Activated naive CD4-positive, alpha-beta T cell treated with anti-CD3 and anti-CD28 coated beads for 36 hours (primary cell): ENCODE data around the gene USP6NL. TPM values are rescaled to one million over a fixed set of nuclear protein-coding genes. Genes with fewer than 3 reads are reported as not detected.

ENCODE experiments used
- CTCF ChIA-PET: fragments of 350-600 bp; sonication (Branson Sonifier 250); formaldehyde crosslinking; loops from one replicate; lab custom pipeline; 2021; ENCODE audit warnings: antibody characterized with exemption; lab: Charles Lee
- DNase-seq: peaks from one replicate; pipeline ENCODE4 v3.0.0-alpha.2; 2020
- H3K27ac Mint-ChIP-seq: one replicate; pipeline ENCODE4 v1.8.0; 2021; ENCODE audit warnings: mild to moderate bottlenecking, mixed read lengths
- H3K27me3 Mint-ChIP-seq: one replicate; pipeline ENCODE4 v1.8.0; 2021; ENCODE audit warnings: low read depth, mixed read lengths
- H3K36me3 Mint-ChIP-seq: one replicate; pipeline ENCODE4 v1.8.0; 2021; ENCODE audit warnings: low read depth, mixed read lengths
- H3K4me1 Mint-ChIP-seq: one replicate; pipeline ENCODE4 v1.8.0; 2021; ENCODE audit warnings: low read depth, mixed read lengths
- H3K4me3 Mint-ChIP-seq: one replicate; pipeline ENCODE4 v1.8.0; 2021; ENCODE audit warnings: mild to moderate bottlenecking, moderate library complexity, mixed read lengths
- H3K9me3 Mint-ChIP-seq: one replicate; pipeline ENCODE4 v1.8.0; 2021; ENCODE audit warnings: mixed read lengths
- intact Hi-C: fragments of 100-400 bp; cut with micrococcal nuclease; formaldehyde crosslinking; loops from one replicate; pipeline ENCODE4 v1.15.1; 2023
- total RNA-seq, 2 experiments: library from RNA; stranded (reverse); gene quantifications; one replicate each; pipeline ENCODE4 v1.2.3, GENCODE V29; 2021

Gene USP6NL
- total RNA-seq, 2 experiments from 2014 or later = 6.9 to 7.5 TPM

DNA sequence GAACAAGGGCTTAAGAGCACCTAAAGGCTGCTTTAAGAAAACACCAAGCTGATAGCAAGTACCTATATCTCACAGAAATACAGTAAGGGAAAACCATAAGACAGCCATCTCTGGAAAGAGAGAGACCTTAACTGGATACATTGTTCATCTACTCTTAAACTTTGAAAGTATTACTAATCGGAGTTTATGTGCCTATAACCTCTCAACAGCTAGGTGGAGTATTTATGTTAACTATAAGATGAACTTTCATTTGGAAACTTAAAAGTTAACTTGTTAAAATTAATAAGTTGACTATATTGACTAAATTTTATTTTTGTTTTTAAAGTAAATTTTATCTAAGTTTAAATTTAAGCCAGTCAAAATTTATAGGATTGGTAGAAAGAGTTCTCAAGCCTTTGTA is 90.6 kb downstream of the USP6NL start:
- intact Hi-C loops = no loop called here
- no peak overlapping the region for H3K4me3 Mint-ChIP-seq
- H3K4me1 Mint-ChIP-seq = peaks cover 17% of the 10 kb centered on the region
- no peaks in the 10 kb centered on the region for H3K9me3 Mint-ChIP-seq
- DNase-seq = no peak
- no peak overlapping the region for H3K27ac Mint-ChIP-seq
- CTCF ChIA-PET = interaction anchor here (1.2 to 3.1 kb wide), 2 partner anchors 87 to 237 kb away, joined by 3 to 10 read pairs; no protein-coding TSS in a partner anchor
- H3K36me3 Mint-ChIP-seq = peaks cover 1% of the 10 kb centered on the region
- H3K27me3 Mint-ChIP-seq = no peaks in the 10 kb centered on the region

DNA sequence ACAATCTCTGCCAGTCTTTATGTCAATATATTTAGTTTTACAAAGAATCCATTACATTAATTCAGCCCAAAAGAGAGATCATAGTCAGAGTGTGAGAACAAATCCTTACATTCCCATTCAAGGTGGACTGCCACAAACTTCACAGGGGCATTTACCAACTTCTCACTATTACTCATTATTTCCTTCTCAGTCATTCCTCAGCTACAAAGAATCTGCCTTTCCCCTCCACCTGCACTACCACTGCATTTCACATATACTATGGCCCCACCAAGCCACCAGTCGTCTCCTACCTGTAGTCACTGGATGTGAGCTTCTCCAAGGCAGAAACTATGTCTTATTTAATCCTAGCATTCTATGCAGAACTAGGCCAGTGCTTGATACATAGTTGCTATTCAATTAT is 94.3 kb downstream of the USP6NL start:
- H3K9me3 Mint-ChIP-seq = no peaks in the 10 kb centered on the region
- CTCF ChIA-PET = interaction anchor here (1.0 to 2.3 kb wide), 5 partner anchors 16 to 241 kb away, joined by 3 to 9 read pairs (median 4); no protein-coding TSS in a partner anchor
- H3K27ac Mint-ChIP-seq = peak overlapping the region; percentile 15
- peaks cover 1% of the 10 kb centered on the region for H3K36me3 Mint-ChIP-seq
- no peaks in the 10 kb centered on the region for H3K27me3 Mint-ChIP-seq
- intact Hi-C loops = loop anchor here (1.0 to 5.0 kb wide), 3 partner anchors 11 to 605 kb away; no protein-coding TSS in a partner anchor
- peak; percentile 53 for DNase-seq
- H3K4me3 Mint-ChIP-seq = no peak overlapping the region
- peaks cover 21% of the 10 kb centered on the region for H3K4me1 Mint-ChIP-seq

DNA sequence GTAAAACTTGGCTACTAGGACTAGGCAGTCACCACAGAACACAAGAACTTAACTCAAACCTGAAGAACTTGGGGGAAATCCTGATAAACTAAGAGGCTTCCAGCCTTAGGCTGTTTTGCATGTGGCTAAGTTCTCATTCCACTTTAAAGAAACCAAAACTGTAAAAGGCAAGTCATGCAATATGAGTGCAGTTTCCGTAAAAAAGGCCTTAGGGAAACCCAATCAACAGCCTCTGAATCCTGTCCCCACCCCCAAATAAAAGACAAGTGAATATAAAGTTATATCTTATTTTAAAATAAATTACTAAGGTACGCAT is 95.1 kb downstream of the USP6NL start:
- DNase-seq = peak; percentile 26
- Mint-ChIP-seq H3K4me3 (no peak overlapping the region), H3K9me3 (no peaks in the 10 kb centered on the region), H3K4me1 (peaks cover 21% of the 10 kb centered on the region), H3K27ac (peak overlapping the region; percentile 25), H3K27me3 (no peaks in the 10 kb centered on the region), H3K36me3 (peaks cover 1% of the 10 kb centered on the region)
- CTCF ChIA-PET = interaction anchor here (0.8 to 3.8 kb wide), 18 partner anchors 11 to 241 kb away, joined by 3 to 79 read pairs (median 5); no protein-coding TSS in a partner anchor
- intact Hi-C loops = loop anchor here (1.0 to 5.0 kb wide), 9 partner anchors 23 to 470 kb away; no protein-coding TSS in a partner anchor

DNA sequence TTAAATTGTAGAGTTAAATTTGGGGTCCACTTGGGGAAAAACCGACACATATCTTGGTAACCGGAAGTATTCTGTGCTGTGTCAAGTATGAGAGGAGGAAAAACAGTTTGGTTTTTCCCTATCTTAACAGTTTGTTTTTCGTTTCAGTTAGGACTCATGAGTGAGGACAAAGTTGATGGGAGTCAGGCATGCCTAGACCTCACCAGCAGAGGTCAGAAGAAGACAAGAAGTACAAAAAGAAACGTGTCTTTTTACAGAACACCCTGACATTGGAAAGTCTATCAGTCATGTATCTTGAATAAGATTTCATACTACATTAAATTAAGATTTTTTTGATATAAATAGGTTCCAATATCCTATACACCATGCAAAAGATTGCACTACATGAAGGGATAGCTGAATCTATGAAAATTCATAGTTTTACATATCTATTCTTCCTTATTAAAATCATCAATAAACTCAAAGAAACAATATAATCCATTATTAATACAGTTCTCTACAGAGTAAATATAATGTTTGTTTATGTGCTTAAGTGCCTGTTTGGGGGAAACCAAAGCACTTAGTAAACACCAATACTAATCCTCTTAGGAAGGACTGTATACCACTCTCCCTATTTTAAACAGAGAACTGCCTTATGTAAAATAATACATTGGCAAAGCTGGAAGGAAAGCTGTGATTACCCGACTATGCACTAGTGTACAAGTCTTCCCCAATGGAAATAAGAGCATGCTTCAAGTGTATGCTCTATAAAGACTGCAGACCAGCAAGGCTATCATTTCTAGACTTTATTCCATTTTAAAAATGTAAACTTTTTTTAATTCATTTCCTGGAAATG is 95.6 kb downstream of the USP6NL start:
- intact Hi-C loops = loop anchor here (1.0 to 5.0 kb wide), 12 partner anchors 23 to 470 kb away; no protein-coding TSS in a partner anchor
- Mint-ChIP-seq H3K4me1 (peaks cover 21% of the 10 kb centered on the region), H3K36me3 (peaks cover 1% of the 10 kb centered on the region), H3K27me3 (no peaks in the 10 kb centered on the region), H3K27ac (peak overlapping the region; percentile 25), H3K9me3 (no peaks in the 10 kb centered on the region), H3K4me3 (peak overlapping the region; percentile 10)
- peak; percentile 73 for DNase-seq
- CTCF ChIA-PET = interaction anchor here (0.6 to 3.8 kb wide), 32 partner anchors 10 to 379 kb away, joined by 3 to 79 read pairs (median 4); no protein-coding TSS in a partner anchor

DNA sequence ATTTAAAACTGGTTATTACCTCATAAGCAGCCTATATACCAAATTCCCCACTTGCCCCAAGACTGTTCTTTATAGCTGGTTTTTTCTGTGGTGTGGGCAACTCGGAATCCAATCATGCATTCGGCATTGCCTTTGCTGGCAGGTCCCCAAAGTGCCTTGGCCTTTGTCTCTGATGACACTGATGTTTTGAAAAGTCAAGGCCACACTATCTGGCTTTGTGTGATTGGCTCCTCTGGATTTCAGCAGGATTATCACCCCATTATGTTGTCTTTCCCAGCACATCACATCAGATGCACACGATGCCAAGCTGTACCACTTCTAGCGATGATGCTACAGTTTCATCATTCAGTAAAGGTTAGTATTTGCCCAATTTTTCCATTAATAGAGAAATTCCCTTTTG is 97.7 kb downstream of the USP6NL start:
- H3K36me3 Mint-ChIP-seq = peaks cover 4% of the 10 kb centered on the region
- intact Hi-C loops = no loop called here

DNA sequence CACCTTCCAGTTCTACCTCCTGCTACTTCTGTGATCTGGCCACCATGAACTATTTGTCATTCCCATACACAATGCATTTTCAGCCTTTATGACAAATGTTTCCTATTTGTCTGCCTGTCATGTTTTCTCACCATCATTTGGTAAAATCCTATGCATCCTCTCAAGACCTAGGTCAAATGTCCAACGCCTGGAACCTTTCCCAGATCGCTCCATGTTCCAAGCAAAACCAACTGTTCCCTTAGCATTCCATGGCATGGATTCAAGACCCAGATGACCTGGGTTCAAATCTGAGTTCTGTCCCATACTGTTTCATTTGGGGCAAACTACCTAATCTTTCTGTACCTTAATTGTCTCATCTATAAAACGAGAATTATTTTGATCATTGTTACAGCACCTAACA is 98.9 kb downstream of the USP6NL start:
- intact Hi-C loops = no loop called here
- Mint-ChIP-seq H3K9me3 (no peaks in the 10 kb centered on the region), H3K27ac (no peak overlapping the region), H3K4me3 (no peak overlapping the region), H3K36me3 (peaks cover 4% of the 10 kb centered on the region), H3K27me3 (no peaks in the 10 kb centered on the region), H3K4me1 (peaks cover 19% of the 10 kb centered on the region)
- DNase-seq = no peak
- CTCF ChIA-PET = interaction anchor here (1.3 to 3.8 kb wide), 2 partner anchors 245 kb away, joined by 9 to 79 read pairs; no protein-coding TSS in a partner anchor

More for the DNA sequence above, 97.7 kb downstream of the USP6NL start:
- CTCF ChIA-PET = interaction anchor here (0.9 to 3.8 kb wide), 6 partner anchors 8 to 244 kb away, joined by 3 to 79 read pairs (median 8); no protein-coding TSS in a partner anchor
- Mint-ChIP-seq H3K27me3 (no peaks in the 10 kb centered on the region), H3K4me3 (no peak overlapping the region), H3K27ac (no peak overlapping the region), H3K9me3 (no peaks in the 10 kb centered on the region), H3K4me1 (peaks cover 21% of the 10 kb centered on the region)
- no peak for DNase-seq

DNA sequence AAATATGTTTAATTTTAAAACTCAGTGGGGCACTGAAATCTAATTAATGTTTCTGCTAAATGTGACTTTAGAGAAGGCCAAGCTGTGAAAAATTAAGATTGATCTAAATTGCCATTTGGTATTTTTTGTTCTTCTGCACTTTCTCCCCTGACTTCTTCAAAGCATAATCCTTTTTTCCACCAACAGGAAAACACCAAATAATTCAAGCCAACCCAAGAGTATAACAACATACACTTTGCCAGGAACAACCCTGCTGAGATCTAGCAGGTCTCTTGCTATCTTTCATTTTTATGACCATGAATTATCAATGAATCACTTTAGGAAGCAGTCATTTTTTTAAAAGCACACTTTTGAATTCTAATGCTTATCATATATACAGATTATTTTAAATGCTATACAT is 100.1 kb downstream of the USP6NL start:
- no peaks in the 10 kb centered on the region for H3K27me3 Mint-ChIP-seq
- peaks cover 4% of the 10 kb centered on the region for H3K36me3 Mint-ChIP-seq
- no peak for DNase-seq
- intact Hi-C loops = no loop called here
- H3K27ac Mint-ChIP-seq = no peak overlapping the region
- CTCF ChIA-PET = interaction anchor here (1.3 to 1.6 kb wide), 2 partner anchors 247 to 272 kb away, joined by 3 to 9 read pairs; no protein-coding TSS in a partner anchor
- H3K9me3 Mint-ChIP-seq = no peaks in the 10 kb centered on the region
- H3K4me3 Mint-ChIP-seq = no peak overlapping the region
- peaks cover 7% of the 10 kb centered on the region for H3K4me1 Mint-ChIP-seq

DNA sequence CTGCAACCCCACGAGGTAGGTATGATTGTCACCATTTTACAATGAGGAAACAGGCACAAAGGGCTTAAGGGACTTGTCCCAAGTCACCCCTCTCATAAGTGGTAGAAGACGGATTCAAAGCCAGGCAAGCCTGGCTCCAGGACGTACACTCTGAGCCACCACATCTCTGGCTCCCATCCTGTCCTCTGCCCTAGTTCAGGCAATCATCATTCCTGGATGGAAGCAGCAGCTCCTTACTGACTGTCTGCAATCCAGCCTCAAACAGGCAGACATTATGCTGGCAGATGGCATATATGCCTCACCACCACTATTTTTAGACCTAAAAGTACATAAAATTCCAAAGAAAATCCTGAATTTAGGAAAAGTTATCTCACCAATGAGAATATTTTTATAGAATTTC is 100.7 kb downstream of the USP6NL start:
- H3K27ac Mint-ChIP-seq = no peak overlapping the region
- H3K9me3 Mint-ChIP-seq = no peaks in the 10 kb centered on the region
- H3K4me1 Mint-ChIP-seq = peaks cover 9% of the 10 kb centered on the region
- intact Hi-C loops = no loop called here
- DNase-seq = no peak
- H3K36me3 Mint-ChIP-seq = peaks cover 4% of the 10 kb centered on the region
- H3K4me3 Mint-ChIP-seq = no peak overlapping the region
- no peaks in the 10 kb centered on the region for H3K27me3 Mint-ChIP-seq
- CTCF ChIA-PET = interaction anchor here (1.6 kb wide), 1 partner anchor 272 kb away, joined by 3 read pairs; no protein-coding TSS in a partner anchor

DNA sequence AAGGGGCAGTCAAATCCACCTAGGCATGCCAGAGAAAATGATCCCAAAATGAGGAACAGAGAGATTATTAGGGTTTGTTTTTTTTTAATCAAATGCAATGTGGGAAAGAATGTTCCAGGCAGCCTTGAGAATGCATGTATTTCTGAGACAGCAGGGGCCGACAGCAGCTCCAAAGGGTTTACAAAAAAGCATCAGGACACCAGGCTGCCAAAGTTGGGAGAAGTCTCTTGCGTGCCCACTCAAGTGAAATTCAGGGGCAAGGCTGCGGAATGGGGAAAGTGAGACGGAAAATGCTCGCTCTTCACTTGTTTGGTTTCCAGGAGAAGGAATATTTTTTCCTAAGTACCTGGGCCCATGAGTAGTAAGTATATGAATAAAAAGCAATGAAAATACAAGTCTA is 101.2 kb downstream of the USP6NL start:
- intact Hi-C loops = no loop called here
- no peak for DNase-seq
- H3K36me3 Mint-ChIP-seq = peaks cover 4% of the 10 kb centered on the region
- CTCF ChIA-PET = no interaction called here
- no peaks in the 10 kb centered on the region for H3K9me3 Mint-ChIP-seq
- no peaks in the 10 kb centered on the region for H3K27me3 Mint-ChIP-seq
- no peak overlapping the region for H3K27ac Mint-ChIP-seq
- peaks cover 10% of the 10 kb centered on the region for H3K4me1 Mint-ChIP-seq
- no peak overlapping the region for H3K4me3 Mint-ChIP-seq

DNA sequence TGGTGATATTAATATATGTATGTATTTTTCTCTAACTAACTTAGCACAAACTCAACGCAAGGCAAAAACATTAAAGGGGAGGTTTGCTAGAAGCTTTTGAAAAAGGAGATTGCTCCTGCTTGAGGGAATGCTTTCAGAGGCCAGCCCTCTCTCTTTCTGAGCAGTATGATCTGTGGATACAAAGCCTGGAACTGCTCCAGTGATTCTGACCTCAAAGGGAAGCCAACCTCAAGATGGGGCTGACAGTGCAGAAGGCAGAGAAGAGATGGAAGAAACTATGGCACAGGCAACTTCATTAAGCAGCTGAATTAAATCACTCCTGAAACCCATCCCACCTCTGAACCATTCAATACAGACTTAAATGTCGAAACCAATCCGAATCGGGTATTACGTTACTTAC is 102.4 kb downstream of the USP6NL start:
- peaks cover 3% of the 10 kb centered on the region for H3K36me3 Mint-ChIP-seq
- peaks cover 18% of the 10 kb centered on the region for H3K4me1 Mint-ChIP-seq
- no peaks in the 10 kb centered on the region for H3K27me3 Mint-ChIP-seq
- CTCF ChIA-PET = no interaction called here
- H3K27ac Mint-ChIP-seq = no peak overlapping the region
- no peak for DNase-seq
- intact Hi-C loops = no loop called here
- H3K9me3 Mint-ChIP-seq = no peaks in the 10 kb centered on the region
- H3K4me3 Mint-ChIP-seq = no peak overlapping the region

DNA sequence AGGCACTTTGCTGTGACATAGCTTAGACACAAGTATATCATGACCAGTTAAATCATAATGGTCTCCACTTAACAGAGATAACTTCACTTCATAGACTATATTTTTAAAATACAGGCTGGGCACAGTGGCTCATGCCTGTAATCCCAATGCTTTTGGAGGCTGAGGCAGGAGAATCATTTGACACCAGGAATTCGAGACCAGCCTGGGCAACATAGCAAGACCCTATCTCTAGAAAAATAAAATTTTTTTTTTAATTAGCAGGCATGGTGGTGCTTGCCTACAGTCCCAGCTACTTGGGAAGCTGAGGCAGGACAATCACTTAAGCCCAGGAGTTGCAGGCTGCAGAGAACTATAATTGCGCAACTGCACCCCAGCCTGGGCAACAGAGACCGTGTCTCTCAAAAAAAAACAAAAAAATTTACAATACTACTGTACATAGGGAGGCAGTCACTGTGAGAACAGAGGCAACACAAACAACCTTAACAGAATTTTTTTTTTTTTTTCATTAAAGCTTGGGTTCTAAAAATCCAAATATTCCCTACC is 105.1 kb downstream of the USP6NL start:
- Mint-ChIP-seq H3K9me3 (no peaks in the 10 kb centered on the region), H3K27me3 (no peaks in the 10 kb centered on the region), H3K4me3 (no peak overlapping the region), H3K27ac (no peak overlapping the region), H3K4me1 (peaks cover 18% of the 10 kb centered on the region), H3K36me3 (peaks cover 3% of the 10 kb centered on the region)
- CTCF ChIA-PET = interaction anchor here (1.2 to 4.0 kb wide), 4 partner anchors 7 to 252 kb away, joined by 3 to 22 read pairs (median 9); no protein-coding TSS in a partner anchor
- DNase-seq = no peak
- intact Hi-C loops = no loop called here

DNA sequence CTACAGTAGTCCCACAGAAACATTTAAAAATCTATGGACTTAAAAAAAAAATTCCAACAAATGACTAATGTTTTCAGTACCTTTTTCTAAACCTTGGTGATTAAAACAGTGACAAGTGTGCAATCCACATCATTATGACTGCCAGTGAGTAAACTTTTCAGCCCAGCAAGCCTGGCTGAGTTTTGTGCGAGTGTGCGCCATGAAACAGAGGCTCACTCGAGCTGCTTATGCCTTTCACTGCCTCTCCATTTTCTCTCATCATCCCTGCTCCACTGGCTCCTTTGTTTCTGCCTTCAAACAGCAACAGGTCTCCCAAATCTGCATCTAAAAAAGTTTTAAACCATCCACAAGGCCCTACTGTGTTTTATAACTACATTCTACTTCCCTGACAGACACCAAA is 105.8 kb downstream of the USP6NL start:
- Mint-ChIP-seq H3K4me1 (peaks cover 18% of the 10 kb centered on the region), H3K27me3 (no peaks in the 10 kb centered on the region), H3K9me3 (no peaks in the 10 kb centered on the region), H3K36me3 (peaks cover 3% of the 10 kb centered on the region), H3K4me3 (no peak overlapping the region), H3K27ac (peak overlapping the region; percentile 60)
- CTCF ChIA-PET = interaction anchor here (1.3 to 4.0 kb wide), 5 partner anchors 8 to 255 kb away, joined by 3 to 22 read pairs (median 4); no protein-coding TSS in a partner anchor
- intact Hi-C loops = no loop called here
- DNase-seq = peak; percentile 71
